K562 (cell line): ENCODE results near the gene AMOTL1. TPM values are rescaled to one million over a fixed set of nuclear protein-coding genes. Genes with fewer than 3 reads are reported as not detected.

Experiments
- CBX5 ChIP-seq: IDR thresholded peaks from 2 replicates; pipeline ENCODE4 v1.6.1; 2014; ENCODE audit warnings: low read depth, borderline replicate concordance
- KDM2B ChIP-seq: fragments of 250-450 bp; sonication (Bioruptor Pico); IDR thresholded peaks from 2 replicates; pipeline ENCODE4 v1.8.0; 2021; ENCODE audit warnings: mild to moderate bottlenecking, moderate library complexity
- MAFG ChIP-seq: fragments of 450-650 bp; conservative IDR thresholded peaks from 2 replicates; pipeline ENCODE4 v1.6.1; 2016; ENCODE audit warnings: missing genetic modification characterization, missing compliant biosample characterization
- OTX1 ChIP-seq: fragments of 450-650 bp; formaldehyde crosslinking; IDR thresholded peaks from 2 replicates; pipeline ENCODE4 v1.4.0; 2022; ENCODE audit warnings: mild to moderate bottlenecking
- PCBP1 ChIP-seq: fragments of 200-400 bp; formaldehyde crosslinking; IDR thresholded peaks from 2 replicates; pipeline ENCODE4 v1.6.1; 2018; ENCODE audit warnings: mild to moderate bottlenecking, low read depth, low read length; ENCODE audit not compliant: poor library complexity, severe bottlenecking
- SREBF1 ChIP-seq: fragments of 150-350 bp; IDR thresholded peaks from 2 replicates; pipeline ENCODE4 v1.6.1; 2014; ENCODE audit warnings: antibody characterized with exemption, low read depth, low read length, borderline replicate concordance
- TBL1XR1 ChIP-seq, 2 experiments: IDR thresholded peaks; 2 replicates each; pipeline ENCODE4 v1.6.1; 2012; ENCODE audit warnings: improper control_type of control experiment in 2 of 2, low read length in 2 of 2, mild to moderate bottlenecking in 1 of 2
- THAP7 ChIP-seq: fragments of 250-450 bp; sonication (Bioruptor Pico); IDR thresholded peaks from 2 replicates; pipeline ENCODE4 v1.5.0; 2021
- TRIM25 ChIP-seq: fragments of 450-650 bp; IDR thresholded peaks from 2 replicates; pipeline ENCODE4 v1.7.0; 2016; ENCODE audit warnings: borderline replicate concordance
- ZNF740 ChIP-seq, 3 experiments: fragments of 200-800 bp in 1 of 3; sonication (Bioruptor generic) in 1 of 3; sonication (generic) in 1 of 3; formaldehyde crosslinking in 1 of 3; IDR thresholded peaks; 2 replicates each; pipeline versions ENCODE4 v1.6.1 to v1.8.0; 2016 to 2022; ENCODE audit warnings: mild to moderate bottlenecking in 2 of 3, missing compliant biosample characterization in 2 of 3, missing genetic modification characterization in 2 of 3, missing genetic modification reagents in 1 of 3
- polyA plus RNA-seq, 8 experiments: library from polyadenylated mRNA; depleted of rRNA in 4 of 8; stranded (reverse) in 5 of 8; unstranded in 3 of 8; fragments of >200 nt; fragmentation: Nextera tagmentation in 2 of 8; fragmentation: Illumina TruSeq in 1 of 8; extraction: Ambion mirVana in 2 of 8; extraction: Trizol in 1 of 8; gene quantifications; 2 replicates each; pipeline versions ENCODE4 v1.2.1 to v1.2.3, GENCODE V29; 2011 to 2014; ENCODE audit warnings: inconsistent platforms in 1 of 8, missing spikeins in 1 of 8
- total RNA-seq, 7 experiments: library from RNA; depleted of rRNA in 6 of 7; stranded (reverse); fragments of >200 nt in 6 of 7; fragmentation: Illumina TruSeq in 2 of 7; extraction: Trizol in 2 of 7; gene quantifications; 2 replicates each; pipeline versions ENCODE4 v1.2.1 to v1.2.3, GENCODE V29; 2011 to 2021; ENCODE audit warnings: low replicate concordance in 1 of 7

Gene AMOTL1
- total and polyA plus RNA-seq, 9 of the 15 experiments (the other 6 are each of a cell fraction or from before 2014, with no cell fraction given) = 4.0 to 35.4 (median 14.0) TPM

- TF ChIP-seq KDM2B (CRISPR knock-in tag) = no peak
- no peak for TF ChIP-seq ZNF740 (CRISPR knock-in tag; IDR thresholded peaks at IDR 0.05)
- no peak for TF ChIP-seq ZNF740 (tag; IDR thresholded peaks at IDR 0.05)
- no peak for TF ChIP-seq THAP7
- TF ChIP-seq SREBF1 = no peak
- no peak for TF ChIP-seq PCBP1
- no peak for TF ChIP-seq MAFG (tag)
- TF ChIP-seq TRIM25 = no peak
- no peak for TF ChIP-seq OTX1 (CRISPR knock-in tag)
- TF ChIP-seq CBX5 = no peak
- no peak for TF ChIP-seq TBL1XR1 (IDR thresholded peaks at IDR 0.05; ENCODE audit: low read length in 2 of 2)
Observed at GRCh38 chr11:94866936-94867795, 99.0 kb downstream of the AMOTL1 start (continued).
